Activated CD8-positive, alpha-beta T cell treated with anti-CD3 and anti-CD28 coated beads, Interleukin-2, amount 10 ng/mL, durations not matched to agents 7 days and 5 days (primary cell): ENCODE data around the gene IL17REL. TPM values are rescaled to one million over a fixed set of nuclear protein-coding genes. Genes with fewer than 3 reads are reported as not detected.
A peak's percentile ranks its signal among the peaks of the same experiment; 100 is the strongest.
"Not testable (repeated sequence)": the region's sequence is repeated elsewhere in the genome, so short reads cannot be mapped to it uniquely, and the experiment has no call there.

Source experiments
- ATAC-seq: fragments of 150-1000 bp; cut with Tn5 transposase; one replicate; pipeline ENCODE4 v1.10.0; 2021; ENCODE audit warnings: moderate library complexity
- CTCF ChIA-PET: fragments of 350-600 bp; sonication (Branson Sonifier 250); formaldehyde crosslinking; loops from one replicate; lab custom pipeline; 2021; ENCODE audit warnings: antibody characterized with exemption; lab: Charles Lee
- POLR2A ChIA-PET: fragments of 350-600 bp; sonication (Branson Sonifier 250); formaldehyde crosslinking; loops from one replicate; lab custom pipeline; 2021; ENCODE audit warnings: antibody characterized with exemption; lab: Charles Lee
- DNase-seq: peaks from one replicate; pipeline ENCODE4 v3.0.0-alpha.2; 2020
- H3K27ac Mint-ChIP-seq: one replicate; pipeline ENCODE4 v1.8.0; 2021; ENCODE audit warnings: mild to moderate bottlenecking, mixed read lengths
- H3K27me3 Mint-ChIP-seq: one replicate; pipeline ENCODE4 v1.8.0; 2021; ENCODE audit warnings: low read depth, mixed read lengths
- H3K36me3 Mint-ChIP-seq: one replicate; pipeline ENCODE4 v1.8.0; 2021; ENCODE audit warnings: low read depth, mixed read lengths
- H3K4me1 Mint-ChIP-seq: one replicate; pipeline ENCODE4 v1.8.0; 2021; ENCODE audit warnings: low read depth, mixed read lengths
- H3K4me3 Mint-ChIP-seq: one replicate; pipeline ENCODE4 v1.8.0; 2021; ENCODE audit warnings: mild to moderate bottlenecking, mixed read lengths
- H3K9me3 Mint-ChIP-seq: one replicate; pipeline ENCODE4 v1.8.0; 2022; ENCODE audit warnings: mixed read lengths; ENCODE audit not compliant: insufficient read depth
- total RNA-seq, 2 experiments: library from RNA; stranded (reverse); gene quantifications; one replicate each; pipeline ENCODE4 v1.2.3, GENCODE V29; 2021

IL17REL gene
- total RNA-seq, 2 experiments from 2014 or later = not detected

DNA sequence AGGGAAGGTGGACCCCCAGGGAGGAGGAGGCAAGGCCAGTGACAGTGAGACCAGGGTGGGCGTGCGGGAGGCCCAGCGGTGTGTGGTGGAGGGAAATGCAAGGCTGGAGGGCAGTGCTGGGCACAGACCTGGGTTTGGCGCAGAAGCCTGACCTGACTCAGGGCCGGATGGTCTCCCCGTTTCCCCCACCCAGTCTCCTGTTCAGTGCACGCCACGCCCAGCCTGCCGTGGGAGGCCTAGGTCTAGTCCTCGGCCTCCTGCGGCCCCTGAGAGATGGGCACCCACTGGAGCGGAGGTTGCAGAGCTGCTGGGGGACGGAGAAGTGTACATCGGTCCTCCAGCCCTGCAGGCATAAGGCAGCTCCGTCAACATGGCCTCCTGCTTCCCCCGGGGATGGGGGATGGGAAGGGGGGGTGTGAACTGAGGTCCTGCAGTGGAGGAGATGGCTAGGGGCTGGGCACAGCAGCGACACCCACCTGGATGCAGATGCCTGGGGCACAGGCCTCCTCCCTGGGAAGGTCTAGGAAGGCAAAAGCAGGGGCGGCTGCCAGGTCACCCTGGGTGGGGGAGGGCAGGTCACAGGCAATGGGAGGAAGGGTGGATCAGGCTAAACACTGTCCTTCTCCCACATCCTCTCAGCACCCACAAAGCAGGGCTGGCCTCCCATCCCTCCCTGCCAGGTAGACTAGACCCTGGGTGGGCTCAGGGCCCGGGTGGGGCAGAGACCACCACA is 15.9 kb downstream of the IL17REL start:
- ATAC-seq (no peak), DNase-seq (no peak)
- CTCF ChIA-PET = no interaction called here
- POLR2A ChIA-PET = interaction anchor here (1.0 kb wide), 1 partner anchor 31 kb away, joined by 4 read pairs; no protein-coding TSS in a partner anchor
- Mint-ChIP-seq H3K36me3 (no peaks in the 10 kb centered on the region), H3K27ac (no peak overlapping the region), H3K4me3 (no peak overlapping the region), H3K9me3 (no peaks in the 10 kb centered on the region), H3K4me1 (peaks cover 4% of the 10 kb centered on the region), H3K27me3 (no peaks in the 10 kb centered on the region)

DNA sequence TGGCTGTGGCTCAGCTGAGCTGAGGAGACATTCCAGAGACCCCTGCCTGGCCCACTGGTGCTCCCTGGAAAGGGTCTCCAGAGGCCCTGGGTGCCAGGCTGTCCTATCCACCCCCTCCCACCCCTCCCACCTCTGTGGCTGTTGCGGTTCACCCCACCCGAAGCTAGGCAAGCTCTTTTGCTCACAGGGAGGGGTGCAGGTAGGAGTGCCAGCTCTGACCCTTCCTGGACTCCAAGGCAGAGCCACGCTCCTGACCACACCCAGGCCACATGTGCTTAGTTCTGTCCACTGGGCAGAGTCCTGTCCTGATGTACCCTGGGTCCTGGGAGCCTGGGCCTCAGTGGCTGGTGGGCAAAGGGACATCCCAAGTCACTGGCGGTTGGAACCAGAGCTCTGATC is 16.4 kb downstream of the IL17REL start:
- H3K4me3 Mint-ChIP-seq = no peak overlapping the region
- H3K36me3 Mint-ChIP-seq = no peaks in the 10 kb centered on the region
- H3K27me3 Mint-ChIP-seq = no peaks in the 10 kb centered on the region
- no peak for DNase-seq
- H3K9me3 Mint-ChIP-seq = no peaks in the 10 kb centered on the region
- no peak for ATAC-seq
- H3K27ac Mint-ChIP-seq = no peak overlapping the region
- ChIA-PET CTCF (no interaction called here), POLR2A (interaction anchor here (1.0 kb wide), 1 partner anchor 32 kb away, joined by 4 read pairs; no protein-coding TSS in a partner anchor)
- H3K4me1 Mint-ChIP-seq = peaks cover 4% of the 10 kb centered on the region

DNA sequence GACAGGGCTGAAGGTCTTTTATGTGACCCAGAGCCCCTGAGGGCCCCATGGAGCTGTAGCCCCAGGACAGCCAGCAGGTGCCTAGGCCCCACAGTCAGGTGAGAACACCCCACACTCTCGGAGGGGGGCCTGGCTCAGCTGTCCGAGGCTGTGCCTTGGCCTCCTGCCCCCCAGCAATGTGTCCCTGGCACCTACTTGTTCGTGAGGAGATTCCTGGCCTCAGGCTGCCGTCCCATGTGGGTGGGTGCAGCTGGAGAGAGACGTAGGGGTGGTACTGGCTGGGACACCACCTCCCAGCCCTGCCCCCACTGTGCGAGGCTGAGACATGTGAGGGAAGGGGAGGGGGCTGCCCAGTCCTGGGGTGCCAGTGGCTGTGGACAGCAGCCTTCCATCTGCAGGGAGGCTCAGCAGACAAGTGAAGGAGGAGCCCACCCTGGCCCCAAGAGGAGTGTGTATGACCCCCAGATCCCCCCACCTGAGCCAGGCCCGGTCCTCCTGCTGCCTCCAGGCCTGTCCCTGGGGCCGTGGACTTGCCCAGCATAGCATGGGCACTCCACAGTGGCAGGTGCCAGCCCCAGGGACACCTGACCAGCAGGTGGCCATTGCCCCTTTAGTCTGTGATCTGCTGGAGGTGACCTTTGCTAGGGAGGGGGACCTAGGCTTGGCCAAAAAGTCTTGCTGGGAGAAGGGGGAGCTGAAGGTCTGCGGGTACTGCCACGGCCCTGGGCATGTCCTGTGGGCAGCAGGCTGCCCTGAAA is 17.0 kb downstream of the IL17REL start:
- H3K4me3 Mint-ChIP-seq = no peak overlapping the region
- no peak overlapping the region for H3K27ac Mint-ChIP-seq
- ATAC-seq (no peak), DNase-seq (no peak)
- CTCF ChIA-PET = interaction anchor here (0.6 to 4.2 kb wide), 4 partner anchors 12 to 35 kb away, joined by 3 to 23 read pairs (median 6); no protein-coding TSS in a partner anchor
- no peaks in the 10 kb centered on the region for H3K36me3 Mint-ChIP-seq
- POLR2A ChIA-PET = interaction anchor here (1.0 kb wide), 1 partner anchor 32 kb away, joined by 4 read pairs; no protein-coding TSS in a partner anchor
- peaks cover 4% of the 10 kb centered on the region for H3K4me1 Mint-ChIP-seq
- H3K9me3 Mint-ChIP-seq = no peaks in the 10 kb centered on the region
- no peaks in the 10 kb centered on the region for H3K27me3 Mint-ChIP-seq

DNA sequence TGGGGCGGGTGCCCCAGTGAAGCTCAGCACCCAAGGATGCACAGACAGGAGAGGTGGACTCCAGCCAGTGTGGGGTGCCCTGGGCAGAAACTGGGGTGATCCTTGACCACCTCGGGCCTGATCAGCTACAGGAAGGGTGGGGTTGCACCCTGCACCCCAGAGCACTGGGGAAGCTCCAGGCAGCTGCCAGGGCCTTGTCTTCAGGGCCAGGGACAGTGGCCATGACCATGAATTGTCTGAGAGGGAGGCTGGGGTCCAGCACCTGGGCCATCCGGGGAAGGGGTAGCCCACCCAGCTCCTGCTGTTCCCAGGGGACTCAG is 17.6 kb downstream of the IL17REL start:
- POLR2A ChIA-PET = no interaction called here
- ATAC-seq = no peak
- H3K9me3 Mint-ChIP-seq = no peaks in the 10 kb centered on the region

DNA sequence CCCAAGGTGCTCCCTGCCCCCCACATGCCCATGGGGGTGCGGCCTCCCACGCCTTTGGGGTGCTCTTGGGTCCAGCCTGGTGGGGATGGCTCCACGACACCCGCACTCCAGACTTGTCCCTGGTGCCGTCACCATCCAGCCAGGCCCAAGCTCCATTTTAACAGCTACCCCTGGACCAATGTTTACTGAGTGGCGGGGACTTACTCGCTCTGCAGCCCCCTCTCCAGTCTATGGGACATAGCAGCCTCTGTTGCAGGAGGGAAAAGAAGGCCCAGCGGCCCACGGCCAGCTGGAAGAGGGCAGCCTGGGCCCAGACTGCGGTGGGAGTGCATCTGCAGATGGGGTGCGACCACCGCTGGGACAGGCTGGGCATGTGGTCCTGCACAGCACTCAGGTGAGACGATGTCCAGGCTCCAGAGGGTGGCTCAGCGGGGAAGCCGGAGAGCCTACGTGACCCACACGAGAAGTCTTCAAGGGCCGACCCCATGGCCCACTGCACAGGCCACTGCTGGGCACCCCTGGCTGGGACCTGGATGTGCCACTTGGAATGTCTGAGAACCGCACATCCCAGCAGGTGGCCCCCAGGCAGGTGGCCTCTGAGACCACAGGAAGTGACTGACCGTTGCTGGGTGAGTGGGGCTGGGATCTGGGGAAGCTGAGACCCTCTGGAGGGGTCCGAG is 18.1 kb downstream of the IL17REL start:
- Mint-ChIP-seq H3K27ac (no peak overlapping the region), H3K4me3 (no peak overlapping the region), H3K36me3 (no peaks in the 10 kb centered on the region), H3K9me3 (no peaks in the 10 kb centered on the region), H3K4me1 (peaks cover 4% of the 10 kb centered on the region), H3K27me3 (no peaks in the 10 kb centered on the region)
- no peak for DNase-seq
- CTCF ChIA-PET = interaction anchor here (1.1 to 4.2 kb wide), 7 partner anchors 11 to 111 kb away, joined by 3 to 23 read pairs (median 5); partner anchors contain the start of gene MLC1
- ATAC-seq = no peak
- POLR2A ChIA-PET = no interaction called here

More for the DNA sequence above, 17.6 kb downstream of the IL17REL start:
- Mint-ChIP-seq H3K36me3 (no peaks in the 10 kb centered on the region), H3K27ac (no peak overlapping the region), H3K4me1 (peaks cover 4% of the 10 kb centered on the region), H3K27me3 (no peaks in the 10 kb centered on the region), H3K4me3 (no peak overlapping the region)
- DNase-seq = no peak
- CTCF ChIA-PET = interaction anchor here (0.6 to 4.2 kb wide), 5 partner anchors 12 to 64 kb away, joined by 3 to 23 read pairs (median 7); no protein-coding TSS in a partner anchor

DNA sequence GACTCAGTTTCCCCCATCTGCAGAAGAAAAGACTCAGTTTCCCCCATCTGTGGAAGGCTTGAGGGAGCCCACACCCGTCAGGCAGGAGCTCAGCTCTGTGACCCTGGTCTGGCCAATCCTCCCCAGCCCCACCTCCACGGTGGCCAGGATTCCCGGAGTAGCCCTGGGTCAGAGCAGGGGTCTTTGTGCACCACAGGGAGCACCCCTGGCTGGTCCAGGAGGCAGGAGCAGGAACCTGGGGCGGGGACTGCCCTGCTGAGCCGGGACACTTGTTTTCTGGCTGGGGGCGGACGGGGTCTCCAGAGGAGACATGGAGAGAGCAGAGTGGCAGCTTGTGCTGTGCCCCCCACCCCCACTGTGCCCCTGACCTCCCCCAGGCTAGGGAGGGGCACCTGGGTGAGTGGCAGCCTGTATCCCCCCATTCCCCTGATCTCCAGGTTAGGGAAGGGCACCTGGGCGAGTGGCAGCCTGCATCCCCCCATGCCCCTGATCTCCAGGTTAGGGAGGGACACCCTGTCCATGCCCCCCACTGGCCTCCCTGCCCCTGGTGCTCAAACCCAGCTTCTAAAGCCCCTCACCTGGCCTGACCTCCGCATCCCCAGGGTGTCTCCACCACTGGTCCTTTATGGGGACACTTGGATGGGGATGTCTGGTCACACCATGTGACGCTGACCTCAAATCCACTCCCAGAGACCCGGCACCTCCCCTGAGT is 18.8 kb downstream of the IL17REL start:
- Mint-ChIP-seq H3K36me3 (no peaks in the 10 kb centered on the region), H3K27me3 (no peaks in the 10 kb centered on the region), H3K4me1 (peaks cover 1% of the 10 kb centered on the region), H3K9me3 (no peaks in the 10 kb centered on the region), H3K27ac (no peak overlapping the region), H3K4me3 (no peak overlapping the region)
- POLR2A ChIA-PET = interaction anchor here (0.6 kb wide), 1 partner anchor 23 kb away, joined by 3 read pairs; no protein-coding TSS in a partner anchor
- ATAC-seq (no peak), DNase-seq (no peak)
- CTCF ChIA-PET = interaction anchor here (0.8 to 4.2 kb wide), 12 partner anchors 10 to 112 kb away, joined by 3 to 23 read pairs (median 4); partner anchors contain the start of gene MLC1

DNA sequence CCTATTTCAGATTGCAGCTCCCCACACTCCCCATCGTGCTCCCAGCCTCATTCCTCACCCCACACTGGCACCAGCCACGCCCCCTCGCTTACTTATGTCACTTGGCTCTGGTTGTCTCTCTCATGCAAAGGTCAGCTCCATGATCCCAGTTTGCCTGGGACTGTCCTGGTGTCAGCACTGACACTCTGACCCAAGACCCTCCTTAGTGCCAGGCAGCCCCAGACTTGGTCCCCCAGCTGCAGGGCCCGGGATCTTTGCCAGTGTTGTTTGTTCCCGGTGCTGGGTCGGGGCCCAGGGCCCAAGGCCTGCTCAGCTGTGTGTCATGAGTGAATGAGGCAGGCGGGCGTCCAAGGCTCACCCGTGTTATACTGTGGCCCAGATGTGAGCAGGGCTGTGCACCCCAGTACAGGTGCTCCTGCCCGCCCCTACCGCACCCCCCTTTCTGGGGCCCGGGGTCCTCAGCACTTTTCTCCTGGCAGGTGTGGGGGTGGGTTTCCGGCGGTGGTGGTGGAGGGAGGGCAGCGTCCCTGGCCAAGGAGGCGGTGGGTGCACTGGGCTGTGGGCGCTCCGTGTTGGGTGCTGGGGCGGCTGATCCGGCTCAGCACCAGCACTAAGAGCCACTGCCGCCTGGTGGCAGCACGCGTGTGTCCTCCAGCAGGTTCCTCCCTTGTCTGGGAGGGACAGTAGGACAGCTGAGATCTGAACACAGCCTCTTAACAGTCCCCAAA is 19.5 kb downstream of the IL17REL start:
- Mint-ChIP-seq H3K4me3 (no peak overlapping the region), H3K36me3 (no peaks in the 10 kb centered on the region), H3K4me1 (peaks cover 1% of the 10 kb centered on the region), H3K27me3 (peaks cover 3% of the 10 kb centered on the region), H3K9me3 (peaks cover 4% of the 10 kb centered on the region), H3K27ac (no peak overlapping the region)
- DNase-seq (peak; percentile 75), ATAC-seq (peak; percentile 91)
- ChIA-PET POLR2A (interaction anchor here (0.6 kb wide), 1 partner anchor 22 kb away, joined by 3 read pairs; no protein-coding TSS in a partner anchor), CTCF (interaction anchor here (0.8 to 4.2 kb wide), 14 partner anchors 10 to 113 kb away, joined by 3 to 23 read pairs (median 4); partner anchors contain the start of gene MLC1)

DNA sequence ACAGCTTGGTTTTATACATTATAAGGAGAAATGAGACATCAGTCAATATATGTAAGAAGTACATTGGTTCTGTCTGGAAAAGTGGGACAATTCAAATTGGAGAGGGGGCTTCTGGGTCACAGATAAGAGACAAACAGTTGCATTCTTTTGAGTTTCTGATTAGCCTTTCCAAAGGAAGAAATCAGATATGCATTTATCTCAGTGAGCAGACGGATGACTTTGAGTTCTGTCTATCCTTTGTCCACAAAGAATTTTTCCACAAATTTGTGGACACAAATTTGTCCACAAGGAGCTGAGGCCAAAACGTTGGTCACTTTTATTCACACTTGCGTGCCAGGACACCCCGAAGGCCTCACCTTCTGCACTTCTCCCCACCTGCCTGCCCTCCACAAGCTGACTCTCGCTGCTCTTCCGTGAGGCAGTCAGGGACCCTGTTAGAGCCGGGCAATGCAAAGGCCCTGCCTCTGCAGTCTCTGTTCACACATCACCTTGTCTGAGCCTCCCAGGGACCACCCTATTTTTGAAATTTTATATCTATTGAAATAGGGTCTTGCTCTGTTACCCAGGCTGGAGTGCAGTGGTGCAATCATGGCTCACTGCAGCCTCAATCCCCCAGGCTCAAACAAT is 20.5 kb downstream of the IL17REL start:
- ATAC-seq = no peak
- H3K4me3 Mint-ChIP-seq = no peak overlapping the region
- peaks cover 3% of the 10 kb centered on the region for H3K27me3 Mint-ChIP-seq
- H3K4me1 Mint-ChIP-seq = peaks cover 1% of the 10 kb centered on the region
- POLR2A ChIA-PET = no interaction called here
- H3K27ac Mint-ChIP-seq = no peak overlapping the region
- H3K36me3 Mint-ChIP-seq = no peaks in the 10 kb centered on the region
- CTCF ChIA-PET = interaction anchor here (0.8 to 4.2 kb wide), 4 partner anchors 8 to 38 kb away, joined by 3 to 23 read pairs (median 6); no protein-coding TSS in a partner anchor
- H3K9me3 Mint-ChIP-seq = peaks cover 4% of the 10 kb centered on the region
- no peak for DNase-seq

DNA sequence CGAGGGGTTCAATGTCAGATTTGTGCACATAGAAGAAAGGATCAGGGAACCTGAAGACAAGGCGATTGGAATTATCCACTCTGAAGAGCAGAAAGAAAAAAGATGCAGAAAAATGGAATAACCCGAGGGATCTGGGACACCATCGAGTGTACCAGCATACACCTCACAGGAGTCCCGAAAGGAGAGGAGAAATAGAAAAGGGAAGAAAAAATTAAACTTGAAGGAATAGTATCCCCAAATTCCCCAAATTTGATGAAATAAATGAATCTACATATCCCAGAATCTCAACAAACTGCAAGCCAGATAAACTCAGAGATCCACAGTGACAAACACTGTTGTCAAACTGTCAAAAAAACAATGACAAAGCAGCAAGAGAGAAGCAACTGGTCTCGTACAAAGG is 21.4 kb downstream of the IL17REL start:
- ATAC-seq (no peak), DNase-seq (no peak)
- Mint-ChIP-seq H3K9me3 (peaks cover 11% of the 10 kb centered on the region), H3K4me1 (no peaks in the 10 kb centered on the region), H3K27me3 (peaks cover 9% of the 10 kb centered on the region), H3K36me3 (peaks cover 2% of the 10 kb centered on the region), H3K27ac (no peak overlapping the region), H3K4me3 (no peak overlapping the region)
- ChIA-PET POLR2A (no interaction called here), CTCF (interaction anchor here (0.9 to 4.2 kb wide), 2 partner anchors 39 to 60 kb away, joined by 3 to 23 read pairs; no protein-coding TSS in a partner anchor)

DNA sequence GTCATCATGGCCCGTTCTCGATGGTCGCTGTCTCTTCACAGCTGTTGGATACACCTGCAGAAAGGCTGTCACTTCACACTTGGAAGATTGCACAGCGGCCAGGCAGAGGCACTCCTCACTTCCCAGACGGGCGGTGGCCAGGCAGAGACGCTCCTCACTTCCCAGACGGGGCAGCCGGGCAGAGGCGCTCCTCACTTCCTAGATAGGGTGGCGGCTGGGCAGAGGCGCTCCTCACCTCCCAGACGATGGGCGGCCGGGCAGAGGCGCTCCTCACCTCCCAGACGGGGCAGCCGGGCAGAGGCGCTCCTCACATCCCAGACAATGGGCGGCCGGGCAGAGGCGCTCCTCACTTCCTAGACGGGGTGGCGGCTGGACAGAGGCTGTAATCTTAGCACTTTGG is 22.7 kb downstream of the IL17REL start:
- CTCF ChIA-PET, H3K36me3 Mint-ChIP-seq, H3K4me3 Mint-ChIP-seq, H3K27ac Mint-ChIP-seq, POLR2A ChIA-PET, ATAC-seq, H3K4me1 Mint-ChIP-seq, DNase-seq: not testable (repeated sequence)
- H3K9me3 Mint-ChIP-seq = peaks cover 19% of the 10 kb centered on the region
- H3K27me3 Mint-ChIP-seq = peaks cover 23% of the 10 kb centered on the region
